Measurements from ENCODE around the gene PLEKHF1.
"Not testable (repeated sequence)": the region's sequence is repeated elsewhere in the genome, so short reads cannot be mapped to it uniquely, and the experiment has no call there.

The PLEKHF1 gene

GRCh38 chr19:29700498-29700897 is 35.2 kb downstream of the PLEKHF1 start:
- DNase-seq (ENCODE audit: low spot score), result no peak

- no peak for DNase-seq (ENCODE audit: low spot score)
Measured at GRCh38 chr19:29702161-29702962, 37.1 kb downstream of the PLEKHF1 start.

GRCh38 chr19:29702963-29703320 is 37.7 kb downstream of the PLEKHF1 start:
- DNase-seq (ENCODE audit: low spot score), result no peak

GRCh38 chr19:29704562-29705558 is 39.6 kb downstream of the PLEKHF1 start:
- DNase-seq (ENCODE audit: low spot score), result no peak

- DNase-seq (ENCODE audit: low spot score), result no peak
Measured at GRCh38 chr19:29705706-29706105, 40.4 kb downstream of the PLEKHF1 start.

- no peak for DNase-seq (ENCODE audit: low spot score)
Measured at GRCh38 chr19:29706635-29707034, 41.4 kb downstream of the PLEKHF1 start.

GRCh38 chr19:29708554-29709439 is 43.5 kb downstream of the PLEKHF1 start:
- no peak for DNase-seq (ENCODE audit: low spot score)

GRCh38 chr19:29709440-29709798 is 44.2 kb downstream of the PLEKHF1 start:
- DNase-seq (ENCODE audit: low spot score), result not testable (repeated sequence)

- DNase-seq (ENCODE audit: low spot score), result no peak
Measured at GRCh38 chr19:29711584-29712132, 46.4 kb downstream of the PLEKHF1 start.

- no peak for DNase-seq (ENCODE audit: low spot score)
Measured at GRCh38 chr19:29712744-29713516, 47.7 kb downstream of the PLEKHF1 start.

- DNase-seq (ENCODE audit: low spot score), result no peak
Measured at GRCh38 chr19:29714371-29714952, 49.2 kb downstream of the PLEKHF1 start.

- no peak for DNase-seq (ENCODE audit: low spot score)
Measured at GRCh38 chr19:29714953-29715700, 49.9 kb downstream of the PLEKHF1 start, which contains the start of gene C19orf12. TSS of gene C19orf12 (minus strand) at chr19:29715261. CDS start at chr19:29708413, 6,848 bp downstream.

- DNase-seq (ENCODE audit: low spot score), result no peak
Measured at GRCh38 chr19:29715701-29716581, 50.7 kb downstream of the PLEKHF1 start.

GRCh38 chr19:29717051-29717450 is 51.8 kb downstream of the PLEKHF1 start:
- DNase-seq (ENCODE audit: low spot score), result no peak

- no peak for DNase-seq (ENCODE audit: low spot score)
Measured at GRCh38 chr19:29724102-29724641, 58.9 kb downstream of the PLEKHF1 start.

GRCh38 chr19:29724746-29725145 is 59.5 kb downstream of the PLEKHF1 start:
- DNase-seq (ENCODE audit: low spot score), result no peak

Measured in hematopoietic multipotent progenitor cell treated with erythropoietin and hydrocortisone succinate and interleukin-3 and kit ligand, for 15 days (in vitro differentiated cells).